ENCODE results near the gene PTPRR. TPM values are rescaled to one million over a fixed set of nuclear protein-coding genes. Genes with fewer than 3 reads are reported as not detected.

PTPRR gene
- total and polyA plus RNA-seq, 2 donors (not counting 1 experiment from before 2014, with no cell fraction given), result not detected

DNA sequence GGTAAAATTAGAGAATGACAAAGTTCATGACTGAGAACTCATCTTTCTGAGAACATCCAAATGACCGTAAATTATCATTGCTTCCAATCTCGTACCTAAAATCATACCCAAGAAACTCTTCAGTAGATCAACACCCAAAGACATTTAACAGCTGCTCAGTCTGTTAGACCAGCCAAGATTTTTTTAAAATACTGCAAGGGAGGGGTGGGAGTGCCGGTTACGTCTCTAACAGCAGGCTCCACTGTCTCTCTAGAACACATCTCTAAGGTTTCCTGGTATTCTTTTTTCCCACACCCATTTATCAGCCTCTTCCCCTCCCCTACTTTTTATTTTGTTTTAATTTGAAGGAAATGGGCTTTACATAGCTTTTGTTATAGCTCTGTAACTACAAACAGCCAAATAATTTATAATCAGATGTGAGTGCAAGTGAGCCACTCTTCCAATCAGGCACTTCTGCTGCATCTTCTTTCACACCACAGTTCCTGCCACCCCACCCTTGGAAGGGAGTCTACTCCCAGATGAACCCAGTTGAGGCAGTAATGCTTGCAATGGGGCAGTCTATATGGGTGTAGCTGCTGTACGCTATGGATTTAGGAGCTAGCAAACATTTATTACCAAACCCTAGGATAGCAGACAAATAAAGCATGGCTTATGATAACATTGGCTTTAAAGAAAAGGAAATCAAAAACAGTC, 305.2 kb downstream of the PTPRR start:
- Histone ChIP-seq H3K4me1 (ENCODE audit: control insufficient read depth in 2 of 2, insufficient read depth in 2 of 2, low read length in 2 of 2) (no peaks in the 10 kb centered on the region), H3K4me3 (ENCODE audit: control extremely low read depth in 1 of 5, extremely low read depth in 1 of 5, insufficient read depth in 1 of 5, low read depth in 2 of 5, low read length in 4 of 5) (no peak overlapping the region), H3K79me2 (ENCODE audit: control insufficient read depth, insufficient read depth, low read length) (no peaks in the 10 kb centered on the region), H4K20me1 (ENCODE audit: control insufficient read depth, insufficient read depth, low read length, poor library complexity, severe bottlenecking) (no peaks in the 10 kb centered on the region), H3K36me3 (replicated peaks in 1 of 2; ENCODE audit: control extremely low read depth in 1 of 2, control insufficient read depth in 1 of 2, extremely low read depth in 1 of 2, insufficient read depth in 2 of 2, low read length in 1 of 2) (no peaks in the 10 kb centered on the region), H3K9ac (ENCODE audit: low read length) (no peak overlapping the region), H3K9me3 (ENCODE audit: control extremely low read depth in 1 of 3, control insufficient read depth in 2 of 3, insufficient read depth in 1 of 3, low read length in 2 of 3) (peaks cover 0 to 3% (median 0%) of the 10 kb centered on the region in 3 donors), H3K27me3 (replicated peaks in 1 of 4; ENCODE audit: control extremely low read depth in 1 of 4, control insufficient read depth in 3 of 4, insufficient read depth in 4 of 4, low read length in 3 of 4) (peaks cover 0 to 5% (median 1%) of the 10 kb centered on the region in 4 experiments), H3K4me2 (replicated peaks; ENCODE audit: low read depth, low read length, poor library complexity, severe bottlenecking) (no peak overlapping the region), H3K27ac (ENCODE audit: low read length in 2 of 2) (no peak overlapping the region), H2AFZ (ENCODE audit: insufficient read depth, low read depth, low read length, poor library complexity, severe bottlenecking) (no peak overlapping the region)
- WGBS (ENCODE audit: insufficient coverage), result no CpG with 5 or more reads among the region's 5 CpGs
- POLR2A ChIA-PET, result no interaction called here
- TF ChIP-seq EZH2 (IDR thresholded peaks at IDR 0.05; ENCODE audit: borderline replicate concordance, insufficient read depth, low read depth, low read length, poor library complexity, severe bottlenecking), result no peak
- TF ChIP-seq, protein P1, sequence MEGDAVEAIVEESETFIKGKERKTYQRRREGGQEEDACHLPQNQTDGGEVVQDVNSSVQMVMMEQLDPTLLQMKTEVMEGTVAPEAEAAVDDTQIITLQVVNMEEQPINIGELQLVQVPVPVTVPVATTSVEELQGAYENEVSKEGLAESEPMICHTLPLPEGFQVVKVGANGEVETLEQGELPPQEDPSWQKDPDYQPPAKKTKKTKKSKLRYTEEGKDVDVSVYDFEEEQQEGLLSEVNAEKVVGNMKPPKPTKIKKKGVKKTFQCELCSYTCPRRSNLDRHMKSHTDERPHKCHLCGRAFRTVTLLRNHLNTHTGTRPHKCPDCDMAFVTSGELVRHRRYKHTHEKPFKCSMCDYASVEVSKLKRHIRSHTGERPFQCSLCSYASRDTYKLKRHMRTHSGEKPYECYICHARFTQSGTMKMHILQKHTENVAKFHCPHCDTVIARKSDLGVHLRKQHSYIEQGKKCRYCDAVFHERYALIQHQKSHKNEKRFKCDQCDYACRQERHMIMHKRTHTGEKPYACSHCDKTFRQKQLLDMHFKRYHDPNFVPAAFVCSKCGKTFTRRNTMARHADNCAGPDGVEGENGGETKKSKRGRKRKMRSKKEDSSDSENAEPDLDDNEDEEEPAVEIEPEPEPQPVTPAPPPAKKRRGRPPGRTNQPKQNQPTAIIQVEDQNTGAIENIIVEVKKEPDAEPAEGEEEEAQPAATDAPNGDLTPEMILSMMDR (IDR thresholded peaks at IDR 0.05), result no peak
- Mint-ChIP-seq H3K27me3 (peaks cover 28% of the 10 kb centered on the region), H3K9me3 (ENCODE audit: insufficient read depth) (no peaks in the 10 kb centered on the region), H3K27ac (no peak overlapping the region), H3K4me3 (no peak overlapping the region), H3K4me1 (peaks cover 3% of the 10 kb centered on the region)
- intact Hi-C loops (cut with micrococcal nuclease), result no loop called here
- ATAC-seq (ENCODE audit: low read depth) (no peak), DNase-seq (no peak)
- CTCF ChIA-PET, result no interaction called here

GRCh38 chr12:70609739-70610491, 310.6 kb downstream of the PTPRR start:
- H3K27ac Mint-ChIP-seq, result no peak overlapping the region
- Histone ChIP-seq H3K9me3 (ENCODE audit: control extremely low read depth in 1 of 3, control insufficient read depth in 2 of 3, insufficient read depth in 1 of 3, low read length in 2 of 3) (peaks cover 0 to 2% (median 0%) of the 10 kb centered on the region in 3 donors), H3K79me2 (ENCODE audit: control insufficient read depth, insufficient read depth, low read length) (no peaks in the 10 kb centered on the region), H2AFZ (ENCODE audit: insufficient read depth, low read depth, low read length, poor library complexity, severe bottlenecking) (peak overlapping the region; percentile 60), H3K4me1 (ENCODE audit: control insufficient read depth in 2 of 2, insufficient read depth in 2 of 2, low read length in 2 of 2) (peaks cover 5 to 9% of the 10 kb centered on the region in 2 donors), H3K4me3 (ENCODE audit: control extremely low read depth in 1 of 5, extremely low read depth in 1 of 5, insufficient read depth in 1 of 5, low read depth in 2 of 5, low read length in 4 of 5) (peak overlapping the region in 1 of 5 experiments; percentile 33), H3K4me2 (replicated peaks; ENCODE audit: low read depth, low read length, poor library complexity, severe bottlenecking) (peak overlapping the region; percentile 54), H3K9ac (ENCODE audit: low read length) (peak overlapping the region; percentile 15), H4K20me1 (ENCODE audit: control insufficient read depth, insufficient read depth, low read length, poor library complexity, severe bottlenecking) (no peaks in the 10 kb centered on the region), H3K27me3 (replicated peaks in 1 of 4; ENCODE audit: control extremely low read depth in 1 of 4, control insufficient read depth in 3 of 4, insufficient read depth in 4 of 4, low read length in 3 of 4) (peaks cover 0 to 10% (median 6%) of the 10 kb centered on the region in 4 experiments), H3K36me3 (replicated peaks in 1 of 2; ENCODE audit: control extremely low read depth in 1 of 2, control insufficient read depth in 1 of 2, extremely low read depth in 1 of 2, insufficient read depth in 2 of 2, low read length in 1 of 2) (no peaks in the 10 kb centered on the region), H3K27ac (ENCODE audit: low read length in 2 of 2) (no peak overlapping the region)
- H3K9me3 Mint-ChIP-seq (ENCODE audit: insufficient read depth), result no peaks in the 10 kb centered on the region
- H3K4me3 Mint-ChIP-seq, result peak overlapping the region; percentile 46
- ChIA-PET CTCF (interaction anchor here (0.5 kb wide), 1 partner anchor 381 kb away, joined by 3 read pairs; no protein-coding TSS in a partner anchor), POLR2A (no interaction called here)
- TF ChIP-seq, protein P1 (IDR thresholded peaks at IDR 0.05), result no peak
- TF ChIP-seq EZH2 (IDR thresholded peaks at IDR 0.05; ENCODE audit: borderline replicate concordance, insufficient read depth, low read depth, low read length, poor library complexity, severe bottlenecking), result no peak
- ATAC-seq (ENCODE audit: low read depth), result no peak
- DNase-seq, result peak; percentile 3
- H3K27me3 Mint-ChIP-seq, result peaks cover 52% of the 10 kb centered on the region
- peaks cover 10% of the 10 kb centered on the region for H3K4me1 Mint-ChIP-seq
- WGBS (ENCODE audit: insufficient coverage), result 2% methylated on average over 63 of the region's 63 CpGs
- intact Hi-C loops (cut with micrococcal nuclease), result no loop called here

All from B cell (primary cell).